ENCODE measurements around the gene GALNT10. TPM values are rescaled to one million over a fixed set of nuclear protein-coding genes. Genes with fewer than 3 reads are reported as not detected.

Gene GALNT10
- total and polyA plus RNA-seq, 10 of the 15 experiments (the other 5 are each of a cell fraction or from before 2014, with no cell fraction given) = 3.9 to 35.4 (median 15.5) TPM

DNA sequence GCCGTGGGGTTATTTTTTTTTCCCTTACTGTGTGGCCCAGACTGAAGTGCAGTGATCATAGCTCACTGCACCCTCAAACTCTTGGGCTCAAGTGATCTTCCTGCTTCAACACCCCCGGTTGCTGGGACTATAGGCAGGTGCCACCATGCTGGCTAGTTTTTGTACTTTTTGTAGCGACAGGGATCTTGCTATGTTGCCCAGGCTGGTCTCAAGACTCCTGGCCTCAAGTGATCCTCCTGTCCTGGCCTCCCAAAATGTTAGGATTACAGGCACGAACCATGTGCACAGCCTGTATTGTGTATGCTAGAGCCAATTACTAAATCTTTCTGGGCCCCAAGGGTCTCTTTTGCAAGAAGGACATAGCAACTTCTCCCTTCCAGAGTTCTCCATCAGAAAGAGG is 23.1 kb downstream of the GALNT10 start:
- FAIRE-seq = no peak
- in situ Hi-C loops (cut with MboI) (no loop called here), intact Hi-C loops (cut with micrococcal nuclease; ENCODE audit: unreplicated experiment) (no loop called here)
- CTCF ChIA-PET = interaction anchor here (0.6 to 1.0 kb wide), 2 partner anchors 16 to 132 kb away, joined by 3 to 6 read pairs; no protein-coding TSS in a partner anchor
- H3K4me3 ChIP-seq = no peak overlapping the region
- H2AFZ ChIP-seq (ENCODE audit: control insufficient read depth, low read depth, low read length) = no peak overlapping the region
- H4K20me1 ChIP-seq (ENCODE audit: control insufficient read depth, insufficient read depth) = no peaks in the 10 kb centered on the region
- no peaks in the 10 kb centered on the region; the same call in 2 of the 3 replicates for H3K9me3 ChIP-seq (replicated peaks; ENCODE audit: control insufficient read depth, insufficient read depth, low read length)
- peaks cover 10% of the 10 kb centered on the region for H3K79me2 ChIP-seq (ENCODE audit: control insufficient read depth, insufficient read depth, low read length)
- peaks cover 10% of the 10 kb centered on the region for H3K4me1 ChIP-seq (ENCODE audit: control insufficient read depth, insufficient read depth, low read length)
- POLR2A ChIA-PET = interaction anchor here (1.1 to 1.5 kb wide), 2 partner anchors 13 to 24 kb away, joined by 3 to 4 read pairs; no protein-coding TSS in a partner anchor
- BruUV-seq (replicated peaks) = no TSS peak
- WGBS (ENCODE audit: insufficient coverage, insufficient replicate concordance, low lambda C conversion rate, missing lambda C conversion rate) = 84% methylated on average over 4 of the region's 4 CpGs
- no peaks in the 10 kb centered on the region for H3K27me3 ChIP-seq (replicated peaks in 1 of 2; ENCODE audit: control insufficient read depth in 2 of 2, insufficient read depth in 2 of 2, low read length in 1 of 2)
- SMC1A ChIA-PET (ENCODE audit: uncharacterized antibody, unreplicated experiment) = interaction anchor here (0.9 to 2.5 kb wide), 7 partner anchors 10 to 155 kb away, joined by 3 to 10 read pairs (median 4); partner anchors contain the start of gene GALNT10
- RAD21 ChIA-PET (ENCODE audit: unreplicated experiment) = interaction anchor here (1.7 to 1.9 kb wide), 2 partner anchors 17 to 22 kb away, joined by 4 to 6 read pairs; no protein-coding TSS in a partner anchor
- ATAC-seq = no peak
- no peak overlapping the region; the same call in 1 of the 2 replicates for H3K27ac ChIP-seq (ENCODE audit: control insufficient read depth, insufficient read depth)
- TF ChIP-seq HCFC1 (IDR thresholded peaks at IDR 0.05; ENCODE audit: low read length) = no peak
- TF ChIP-seq, protein P1, sequence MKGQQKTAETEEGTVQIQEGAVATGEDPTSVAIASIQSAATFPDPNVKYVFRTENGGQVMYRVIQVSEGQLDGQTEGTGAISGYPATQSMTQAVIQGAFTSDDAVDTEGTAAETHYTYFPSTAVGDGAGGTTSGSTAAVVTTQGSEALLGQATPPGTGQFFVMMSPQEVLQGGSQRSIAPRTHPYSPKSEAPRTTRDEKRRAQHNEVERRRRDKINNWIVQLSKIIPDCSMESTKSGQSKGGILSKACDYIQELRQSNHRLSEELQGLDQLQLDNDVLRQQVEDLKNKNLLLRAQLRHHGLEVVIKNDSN (IDR thresholded peaks at IDR 0.05; ENCODE audit: borderline replicate concordance, extremely low read length, insufficient read depth, low read depth, low read length) = no peak
- no peak overlapping the region for H3K4me2 ChIP-seq (ENCODE audit: control insufficient read depth, insufficient read depth)
- peaks cover 1 to 8% of the 10 kb centered on the region in 2 experiments; a peak in 3 of 4 replicates for H3K36me3 ChIP-seq (ENCODE audit: control insufficient read depth in 2 of 2, insufficient read depth in 2 of 2, low read length in 1 of 2)
- no peak for DNase-seq (ENCODE audit: low read depth, low spot score)
- no peak overlapping the region for H3K9ac ChIP-seq (ENCODE audit: control insufficient read depth, insufficient read depth, low read length)

DNA sequence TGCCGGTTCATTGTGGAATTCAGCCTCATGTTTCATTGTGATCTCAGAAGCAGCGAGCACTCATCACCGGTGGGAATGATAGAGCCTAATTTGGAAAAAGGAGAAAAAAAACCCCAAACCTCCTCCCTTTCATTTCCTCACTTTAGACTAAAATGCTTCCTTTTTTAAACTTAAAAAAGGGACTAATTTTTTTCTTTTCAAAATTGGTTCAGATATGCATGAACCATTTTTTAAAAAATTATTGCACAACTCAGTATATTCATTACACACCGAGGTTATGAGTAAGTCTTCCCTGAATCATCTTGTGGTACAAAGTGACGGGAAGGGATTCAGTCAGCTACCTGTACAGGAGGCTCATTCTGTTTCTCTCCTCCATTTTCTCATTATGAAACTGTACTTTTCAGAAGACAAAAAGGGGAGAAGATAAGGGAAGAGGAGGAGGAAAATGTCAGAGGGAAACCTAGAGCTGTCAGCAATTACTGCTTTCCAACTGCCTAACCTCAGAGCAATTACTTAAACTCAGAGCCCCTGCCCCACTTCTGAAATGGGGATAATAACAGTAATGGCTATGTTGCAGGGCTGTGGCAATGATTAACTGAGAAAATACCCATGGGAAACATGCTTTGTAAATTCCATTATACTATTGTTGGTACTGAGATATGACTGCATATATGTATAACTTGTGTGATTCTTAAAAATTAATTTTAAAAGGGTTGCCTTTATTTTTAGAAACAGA is 24.0 kb downstream of the GALNT10 start:
- ChIA-PET RAD21 (ENCODE audit: unreplicated experiment) (interaction anchor here (1.0 to 1.3 kb wide), 4 partner anchors 14 to 142 kb away, joined by 3 to 4 read pairs (median 4); partner anchors contain the start of gene GALNT10), SMC1A (ENCODE audit: uncharacterized antibody, unreplicated experiment) (interaction anchor here (1.0 to 1.7 kb wide), 6 partner anchors 8 to 18 kb away, joined by 3 to 4 read pairs (median 4); no protein-coding TSS in a partner anchor), CTCF (interaction anchor here (1.2 to 2.7 kb wide), 5 partner anchors 10 to 141 kb away, joined by 3 to 13 read pairs (median 4); no protein-coding TSS in a partner anchor), POLR2A (interaction anchor here (0.6 kb wide), 1 partner anchor 10 kb away, joined by 4 read pairs; no protein-coding TSS in a partner anchor)
- 34% methylated on average over 5 of the region's 5 CpGs for WGBS (ENCODE audit: insufficient coverage, insufficient replicate concordance, low lambda C conversion rate, missing lambda C conversion rate)
- in situ Hi-C loops (cut with MboI) = no loop called here
- Histone ChIP-seq H3K9me3 (replicated peaks; ENCODE audit: control insufficient read depth, insufficient read depth, low read length) (no peaks in the 10 kb centered on the region), H3K4me1 (ENCODE audit: control insufficient read depth, insufficient read depth, low read length) (peaks cover 10% of the 10 kb centered on the region), H3K4me2 (ENCODE audit: control insufficient read depth, insufficient read depth) (peak overlapping the region; percentile 50; the same call in 1 of the 2 replicates), H3K9ac (ENCODE audit: control insufficient read depth, insufficient read depth, low read length) (no peak overlapping the region), H3K36me3 (ENCODE audit: control insufficient read depth in 2 of 2, insufficient read depth in 2 of 2, low read length in 1 of 2) (peaks cover 3 to 11% of the 10 kb centered on the region in 2 experiments; a peak in 3 of 4 replicates), H3K4me3 (0 out of 2 replicates have a peak overlapping the region, but pooled peaks have one; percentile 3), H2AFZ (ENCODE audit: control insufficient read depth, low read depth, low read length) (no peak overlapping the region; the same call in 1 of the 2 replicates), H3K27ac (ENCODE audit: control insufficient read depth, insufficient read depth) (peak overlapping the region; percentile 37), H3K79me2 (ENCODE audit: control insufficient read depth, insufficient read depth, low read length) (peaks cover 10% of the 10 kb centered on the region), H4K20me1 (ENCODE audit: control insufficient read depth, insufficient read depth) (no peaks in the 10 kb centered on the region), H3K27me3 (replicated peaks in 1 of 2; ENCODE audit: control insufficient read depth in 2 of 2, insufficient read depth in 2 of 2, low read length in 1 of 2) (no peaks in the 10 kb centered on the region)
- FAIRE-seq = peak; percentile 64
- BruUV-seq (replicated peaks) = no TSS peak
- peak; percentile 85 for ATAC-seq
- DNase-seq (ENCODE audit: low read depth, low spot score) = no peak
- intact Hi-C loops (cut with micrococcal nuclease; ENCODE audit: unreplicated experiment) = no loop called here
- TF ChIP-seq, protein P2, sequence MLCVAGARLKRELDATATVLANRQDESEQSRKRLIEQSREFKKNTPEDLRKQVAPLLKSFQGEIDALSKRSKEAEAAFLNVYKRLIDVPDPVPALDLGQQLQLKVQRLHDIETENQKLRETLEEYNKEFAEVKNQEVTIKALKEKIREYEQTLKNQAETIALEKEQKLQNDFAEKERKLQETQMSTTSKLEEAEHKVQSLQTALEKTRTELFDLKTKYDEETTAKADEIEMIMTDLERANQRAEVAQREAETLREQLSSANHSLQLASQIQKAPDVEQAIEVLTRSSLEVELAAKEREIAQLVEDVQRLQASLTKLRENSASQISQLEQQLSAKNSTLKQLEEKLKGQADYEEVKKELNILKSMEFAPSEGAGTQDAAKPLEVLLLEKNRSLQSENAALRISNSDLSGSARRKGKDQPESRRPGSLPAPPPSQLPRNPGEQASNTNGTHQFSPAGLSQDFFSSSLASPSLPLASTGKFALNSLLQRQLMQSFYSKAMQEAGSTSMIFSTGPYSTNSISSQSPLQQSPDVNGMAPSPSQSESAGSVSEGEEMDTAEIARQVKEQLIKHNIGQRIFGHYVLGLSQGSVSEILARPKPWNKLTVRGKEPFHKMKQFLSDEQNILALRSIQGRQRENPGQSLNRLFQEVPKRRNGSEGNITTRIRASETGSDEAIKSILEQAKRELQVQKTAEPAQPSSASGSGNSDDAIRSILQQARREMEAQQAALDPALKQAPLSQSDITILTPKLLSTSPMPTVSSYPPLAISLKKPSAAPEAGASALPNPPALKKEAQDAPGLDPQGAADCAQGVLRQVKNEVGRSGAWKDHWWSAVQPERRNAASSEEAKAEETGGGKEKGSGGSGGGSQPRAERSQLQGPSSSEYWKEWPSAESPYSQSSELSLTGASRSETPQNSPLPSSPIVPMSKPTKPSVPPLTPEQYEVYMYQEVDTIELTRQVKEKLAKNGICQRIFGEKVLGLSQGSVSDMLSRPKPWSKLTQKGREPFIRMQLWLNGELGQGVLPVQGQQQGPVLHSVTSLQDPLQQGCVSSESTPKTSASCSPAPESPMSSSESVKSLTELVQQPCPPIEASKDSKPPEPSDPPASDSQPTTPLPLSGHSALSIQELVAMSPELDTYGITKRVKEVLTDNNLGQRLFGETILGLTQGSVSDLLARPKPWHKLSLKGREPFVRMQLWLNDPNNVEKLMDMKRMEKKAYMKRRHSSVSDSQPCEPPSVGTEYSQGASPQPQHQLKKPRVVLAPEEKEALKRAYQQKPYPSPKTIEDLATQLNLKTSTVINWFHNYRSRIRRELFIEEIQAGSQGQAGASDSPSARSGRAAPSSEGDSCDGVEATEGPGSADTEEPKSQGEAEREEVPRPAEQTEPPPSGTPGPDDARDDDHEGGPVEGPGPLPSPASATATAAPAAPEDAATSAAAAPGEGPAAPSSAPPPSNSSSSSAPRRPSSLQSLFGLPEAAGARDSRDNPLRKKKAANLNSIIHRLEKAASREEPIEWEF (IDR thresholded peaks at IDR 0.05; ENCODE audit: insufficient replicate concordance, low read depth, low read length) = no peak
- TF ChIP-seq DPF2 (IDR thresholded peaks at IDR 0.05) (0 out of 2 replicates have a peak, but pooled peaks have one; percentile 37), IRF4 (IDR thresholded peaks at IDR 0.05; ENCODE audit: low read depth, low read length) (peak; percentile 58; the same call in 1 of the 2 replicates), KDM1A (IDR thresholded peaks at IDR 0.05; ENCODE audit: borderline replicate concordance) (no peak)
- TF ChIP-seq, protein P1 (IDR thresholded peaks at IDR 0.05; ENCODE audit: borderline replicate concordance, extremely low read length, insufficient read depth, low read depth, low read length) = no peak
